ENCODE results near the gene LGR5.

The LGR5 gene

GRCh38 chr12:71439613-71440344 is at the start of gene LGR5:
LGR5 (plus strand) TSS chr12:71439798; CDS start chr12:71440081, 283 bp downstream.
- Histone ChIP-seq H3K27ac (ENCODE audit: low read length) (no peak within 1 kb of the TSS), H3K9ac (ENCODE audit: low read length) (no peak within 1 kb of the TSS)

GRCh38 chr12:71392521-71393145 is 47.0 kb upstream of the LGR5 start:
- Histone ChIP-seq H3K9ac (ENCODE audit: low read length) (no peak overlapping the region), H3K27me3 (ENCODE audit: control insufficient read depth, insufficient read depth, low read length) (no peaks in the 10 kb centered on the region), H3K4me1 (ENCODE audit: control insufficient read depth, low read depth, low read length) (peaks cover 5% of the 10 kb centered on the region), H3K4me3 (ENCODE audit: low read length) (no peak overlapping the region), H3K9me3 (ENCODE audit: control insufficient read depth, low read depth, low read length) (no peaks in the 10 kb centered on the region), H3K27ac (ENCODE audit: low read length) (no peak overlapping the region), H3K36me3 (ENCODE audit: control insufficient read depth, low read depth, low read length) (no peaks in the 10 kb centered on the region)

More at GRCh38 chr12:71439613-71440344, at the start of gene LGR5:
- H3K4me3 ChIP-seq (ENCODE audit: low read length) = peak within 1 kb of the TSS; percentile 72
- H3K4me1 ChIP-seq (ENCODE audit: control insufficient read depth, low read depth, low read length) = peaks cover 6% of the 10 kb centered on the region
- peaks cover 63% of the 10 kb centered on the region for H3K27me3 ChIP-seq (ENCODE audit: control insufficient read depth, insufficient read depth, low read length)
- no peaks in the 10 kb centered on the region for H3K9me3 ChIP-seq (ENCODE audit: control insufficient read depth, low read depth, low read length)
- H3K36me3 ChIP-seq (ENCODE audit: control insufficient read depth, low read depth, low read length) = no peaks in the 10 kb centered on the region

GRCh38 chr12:71393625-71394024 is 46.0 kb upstream of the LGR5 start:
- no peak overlapping the region for H3K4me3 ChIP-seq (ENCODE audit: low read length)
- H3K27me3 ChIP-seq (ENCODE audit: control insufficient read depth, insufficient read depth, low read length) = no peaks in the 10 kb centered on the region
- H3K9ac ChIP-seq (ENCODE audit: low read length) = no peak overlapping the region
- no peaks in the 10 kb centered on the region for H3K36me3 ChIP-seq (ENCODE audit: control insufficient read depth, low read depth, low read length)
- peaks cover 7% of the 10 kb centered on the region for H3K4me1 ChIP-seq (ENCODE audit: control insufficient read depth, low read depth, low read length)
- no peak overlapping the region for H3K27ac ChIP-seq (ENCODE audit: low read length)
- no peaks in the 10 kb centered on the region for H3K9me3 ChIP-seq (ENCODE audit: control insufficient read depth, low read depth, low read length)

- H3K27ac ChIP-seq (ENCODE audit: low read length) = no peak overlapping the region
- no peaks in the 10 kb centered on the region for H3K36me3 ChIP-seq (ENCODE audit: control insufficient read depth, low read depth, low read length)
- H3K4me3 ChIP-seq (ENCODE audit: low read length) = no peak overlapping the region
- no peaks in the 10 kb centered on the region for H3K9me3 ChIP-seq (ENCODE audit: control insufficient read depth, low read depth, low read length)
- no peaks in the 10 kb centered on the region for H3K27me3 ChIP-seq (ENCODE audit: control insufficient read depth, insufficient read depth, low read length)
- H3K9ac ChIP-seq (ENCODE audit: low read length) = no peak overlapping the region
- peaks cover 7% of the 10 kb centered on the region for H3K4me1 ChIP-seq (ENCODE audit: control insufficient read depth, low read depth, low read length)
These were observed 42.1 kb upstream of the LGR5 start for GRCh38 chr12:71397433-71397954.

DNA sequence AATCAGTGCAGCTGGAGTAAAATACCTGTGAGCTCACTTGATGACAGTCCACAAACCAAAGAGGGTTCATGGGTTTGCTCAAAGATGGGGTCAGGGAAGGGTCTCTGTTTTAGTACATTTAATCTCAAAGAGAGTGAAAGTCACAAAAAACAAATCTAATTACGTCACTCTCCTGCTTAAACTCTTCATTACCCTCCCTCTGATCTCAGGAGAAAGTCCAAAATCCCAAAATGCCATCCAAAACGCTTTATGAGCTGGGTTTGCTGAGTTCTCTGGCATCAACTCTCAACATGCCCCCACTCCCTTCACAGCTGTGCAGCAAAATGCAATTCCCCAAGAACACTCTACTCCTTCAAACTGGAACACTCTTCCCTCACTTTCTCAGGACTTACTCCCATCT is 40.4 kb upstream of the LGR5 start:
- H3K9me3 ChIP-seq (ENCODE audit: control insufficient read depth, low read depth, low read length) = no peaks in the 10 kb centered on the region

GRCh38 chr12:71400481-71400880 is 39.1 kb upstream of the LGR5 start:
- H3K9ac ChIP-seq (ENCODE audit: low read length) = no peak overlapping the region
- peaks cover 7% of the 10 kb centered on the region for H3K4me1 ChIP-seq (ENCODE audit: control insufficient read depth, low read depth, low read length)
- no peaks in the 10 kb centered on the region for H3K27me3 ChIP-seq (ENCODE audit: control insufficient read depth, insufficient read depth, low read length)
- no peak overlapping the region for H3K27ac ChIP-seq (ENCODE audit: low read length)
- H3K36me3 ChIP-seq (ENCODE audit: control insufficient read depth, low read depth, low read length) = no peaks in the 10 kb centered on the region
- no peak overlapping the region for H3K4me3 ChIP-seq (ENCODE audit: low read length)
- H3K9me3 ChIP-seq (ENCODE audit: control insufficient read depth, low read depth, low read length) = no peaks in the 10 kb centered on the region

More for the DNA sequence above, 40.4 kb upstream of the LGR5 start:
- H3K4me1 ChIP-seq (ENCODE audit: control insufficient read depth, low read depth, low read length) = peaks cover 7% of the 10 kb centered on the region
- no peak overlapping the region for H3K4me3 ChIP-seq (ENCODE audit: low read length)
- H3K27ac ChIP-seq (ENCODE audit: low read length) = no peak overlapping the region
- H3K36me3 ChIP-seq (ENCODE audit: control insufficient read depth, low read depth, low read length) = no peaks in the 10 kb centered on the region
- H3K27me3 ChIP-seq (ENCODE audit: control insufficient read depth, insufficient read depth, low read length) = no peaks in the 10 kb centered on the region
- H3K9ac ChIP-seq (ENCODE audit: low read length) = no peak overlapping the region

DNA sequence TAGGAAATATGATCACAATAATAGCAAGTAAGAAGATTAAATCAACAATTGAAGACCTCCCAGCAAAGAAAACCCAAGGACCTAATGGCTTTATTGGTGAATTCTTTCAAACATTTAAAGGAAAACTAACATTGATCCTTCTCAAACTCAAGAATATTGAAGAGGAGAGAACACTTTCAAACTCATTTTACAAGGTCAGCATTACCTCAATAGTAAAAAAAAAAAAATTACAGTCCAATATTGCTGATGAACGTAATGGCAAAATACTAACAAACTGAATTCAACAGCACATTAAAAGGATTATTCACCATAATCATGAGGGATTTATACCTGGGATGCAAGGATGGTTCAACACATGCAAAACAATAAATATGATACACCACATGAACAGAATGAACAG is 33.7 kb upstream of the LGR5 start:
- Histone ChIP-seq H3K9ac (ENCODE audit: low read length) (no peak overlapping the region), H3K4me1 (ENCODE audit: control insufficient read depth, low read depth, low read length) (no peaks in the 10 kb centered on the region), H3K9me3 (ENCODE audit: control insufficient read depth, low read depth, low read length) (peaks cover under 1% of the 10 kb centered on the region), H3K27ac (ENCODE audit: low read length) (no peak overlapping the region), H3K36me3 (ENCODE audit: control insufficient read depth, low read depth, low read length) (no peaks in the 10 kb centered on the region), H3K4me3 (ENCODE audit: low read length) (no peak overlapping the region), H3K27me3 (ENCODE audit: control insufficient read depth, insufficient read depth, low read length) (no peaks in the 10 kb centered on the region)

GRCh38 chr12:71407732-71408131 is 31.9 kb upstream of the LGR5 start:
- H3K9ac ChIP-seq (ENCODE audit: low read length) = no peak overlapping the region
- no peaks in the 10 kb centered on the region for H3K36me3 ChIP-seq (ENCODE audit: control insufficient read depth, low read depth, low read length)

DNA sequence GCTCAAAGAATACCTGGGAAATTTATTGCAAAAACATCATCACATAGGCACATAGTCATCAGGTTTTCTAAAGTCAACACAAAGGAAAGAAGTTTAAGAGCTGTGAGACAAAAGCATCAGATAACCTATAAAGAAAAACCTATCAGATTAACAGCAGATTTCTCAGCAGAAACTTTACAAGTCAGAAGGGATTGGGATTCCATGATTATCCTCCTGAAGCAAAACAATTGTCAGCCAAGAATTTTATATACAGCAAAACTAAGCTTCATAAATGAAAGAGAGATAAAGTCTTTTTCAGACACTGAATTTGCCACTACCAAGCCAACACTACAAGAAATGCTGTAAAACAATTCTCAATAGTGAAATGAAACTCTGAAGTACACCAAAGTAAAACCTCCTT is 28.8 kb upstream of the LGR5 start:
- Histone ChIP-seq H3K27me3 (ENCODE audit: control insufficient read depth, insufficient read depth, low read length) (no peaks in the 10 kb centered on the region), H3K4me3 (ENCODE audit: low read length) (no peak overlapping the region), H3K27ac (ENCODE audit: low read length) (no peak overlapping the region), H3K4me1 (ENCODE audit: control insufficient read depth, low read depth, low read length) (no peaks in the 10 kb centered on the region), H3K9me3 (ENCODE audit: control insufficient read depth, low read depth, low read length) (peaks cover 2% of the 10 kb centered on the region), H3K9ac (ENCODE audit: low read length) (no peak overlapping the region), H3K36me3 (ENCODE audit: control insufficient read depth, low read depth, low read length) (no peaks in the 10 kb centered on the region)

More at GRCh38 chr12:71407732-71408131, 31.9 kb upstream of the LGR5 start:
- H3K4me3 ChIP-seq (ENCODE audit: low read length) = no peak overlapping the region
- H3K4me1 ChIP-seq (ENCODE audit: control insufficient read depth, low read depth, low read length) = no peaks in the 10 kb centered on the region
- no peak overlapping the region for H3K27ac ChIP-seq (ENCODE audit: low read length)
- no peaks in the 10 kb centered on the region for H3K27me3 ChIP-seq (ENCODE audit: control insufficient read depth, insufficient read depth, low read length)
- H3K9me3 ChIP-seq (ENCODE audit: control insufficient read depth, low read depth, low read length) = peaks cover 2% of the 10 kb centered on the region

GRCh38 chr12:71411635-71412034 is 28.0 kb upstream of the LGR5 start:
- no peaks in the 10 kb centered on the region for H3K36me3 ChIP-seq (ENCODE audit: control insufficient read depth, low read depth, low read length)

DNA sequence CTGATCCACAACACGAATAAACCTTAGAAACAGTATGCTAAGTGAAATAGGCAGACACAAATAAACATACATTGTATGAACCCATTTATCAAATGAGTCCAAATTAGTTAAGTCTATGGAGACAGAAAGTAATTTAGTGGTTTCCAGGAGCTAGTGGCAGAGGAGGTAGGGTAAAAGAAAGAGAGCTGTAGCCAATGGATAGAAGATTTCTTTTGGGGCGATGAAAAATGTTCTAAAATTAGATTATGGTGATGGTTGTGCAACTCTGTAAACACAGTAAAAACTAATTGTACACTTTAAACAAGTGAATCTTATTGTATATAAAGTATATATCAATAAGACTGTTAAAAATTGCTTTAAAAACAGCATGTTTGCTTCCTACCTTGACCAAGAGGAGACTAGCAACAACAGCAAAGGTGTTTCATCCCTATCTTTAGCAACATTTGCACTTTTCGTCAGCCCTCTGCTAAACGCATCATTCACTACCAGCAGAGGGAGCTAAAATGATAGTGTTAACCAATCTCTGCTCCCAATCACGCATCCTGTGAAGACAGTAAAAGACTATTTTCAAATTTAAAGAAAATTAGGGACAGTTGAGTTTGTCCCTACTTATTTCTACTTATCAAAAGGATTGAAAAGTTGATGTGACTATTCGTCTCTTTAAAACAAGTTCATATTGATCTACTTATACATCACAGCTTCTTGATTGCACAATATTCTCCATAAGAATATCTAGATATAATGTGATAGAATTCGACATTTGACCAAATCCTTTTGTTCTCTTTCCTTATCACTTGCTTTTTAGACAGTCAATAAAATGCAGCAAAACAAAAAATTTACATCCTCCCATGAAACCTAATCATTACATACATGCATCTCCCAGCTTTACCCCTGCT is 24.0 kb upstream of the LGR5 start:
- H3K9ac ChIP-seq (ENCODE audit: low read length) = no peak overlapping the region
- H3K36me3 ChIP-seq (ENCODE audit: control insufficient read depth, low read depth, low read length) = no peaks in the 10 kb centered on the region
- no peaks in the 10 kb centered on the region for H3K4me1 ChIP-seq (ENCODE audit: control insufficient read depth, low read depth, low read length)
- peaks cover 2% of the 10 kb centered on the region for H3K9me3 ChIP-seq (ENCODE audit: control insufficient read depth, low read depth, low read length)
- no peak overlapping the region for H3K4me3 ChIP-seq (ENCODE audit: low read length)
- no peaks in the 10 kb centered on the region for H3K27me3 ChIP-seq (ENCODE audit: control insufficient read depth, insufficient read depth, low read length)
- H3K27ac ChIP-seq (ENCODE audit: low read length) = no peak overlapping the region

More at GRCh38 chr12:71411635-71412034, 28.0 kb upstream of the LGR5 start:
- no peaks in the 10 kb centered on the region for H3K27me3 ChIP-seq (ENCODE audit: control insufficient read depth, insufficient read depth, low read length)
- no peak overlapping the region for H3K4me3 ChIP-seq (ENCODE audit: low read length)
- H3K9ac ChIP-seq (ENCODE audit: low read length) = no peak overlapping the region
- no peaks in the 10 kb centered on the region for H3K4me1 ChIP-seq (ENCODE audit: control insufficient read depth, low read depth, low read length)
- peaks cover 2% of the 10 kb centered on the region for H3K9me3 ChIP-seq (ENCODE audit: control insufficient read depth, low read depth, low read length)
- H3K27ac ChIP-seq (ENCODE audit: low read length) = no peak overlapping the region

Data from iPS-18a (cell line).